ENCODE data around the gene EI24. TPM values are rescaled to one million over a fixed set of nuclear protein-coding genes. Genes with fewer than 3 reads are reported as not detected.

Gene EI24
- polyA plus RNA-seq, 1 of the 3 experiments (the other 2 are of a cell fraction): 85.5 TPM

DNA sequence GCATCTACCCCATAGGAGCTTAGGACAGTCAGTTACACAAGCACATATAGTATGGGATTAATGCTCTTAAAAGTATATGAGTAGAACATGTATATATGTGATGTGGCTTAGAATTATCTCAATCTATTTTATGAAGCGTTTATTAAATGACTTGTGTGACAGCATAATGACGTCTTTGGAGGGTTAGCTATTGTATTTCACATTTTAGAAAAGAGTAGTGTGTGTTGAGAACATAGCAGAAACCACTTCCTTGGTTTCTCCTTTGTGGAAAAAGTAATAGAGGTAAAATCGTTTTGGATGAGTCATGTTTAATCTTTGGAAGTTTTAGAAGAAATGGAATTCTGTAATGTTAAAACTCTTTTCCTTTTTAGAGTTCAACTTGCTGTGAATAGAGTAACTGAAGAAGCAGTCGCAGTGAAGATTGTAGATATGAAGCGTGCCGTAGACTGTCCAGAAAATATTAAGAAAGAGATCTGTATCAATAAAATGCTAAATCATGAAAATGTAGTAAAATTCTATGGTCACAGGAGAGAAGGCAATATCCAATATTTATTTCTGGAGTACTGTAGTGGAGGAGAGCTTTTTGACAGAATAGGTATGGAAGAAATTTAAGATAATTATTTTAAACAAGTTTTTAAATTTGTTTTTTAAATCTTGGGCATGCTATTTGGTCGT lies 58.1 kb downstream of the EI24 start:
- Histone ChIP-seq H3K9me2 (no peaks in the 10 kb centered on the region), H3K9ac (peak overlapping the region; percentile 78), H3K9me3 (no peaks in the 10 kb centered on the region), H4K20me1 (ENCODE audit: insufficient read depth) (no peaks in the 10 kb centered on the region), H2AFZ (ENCODE audit: low read depth) (peak overlapping the region; percentile 80), H3K27ac (ENCODE audit: low read depth in 2 of 2, low read length in 1 of 2) (peak overlapping the region; percentile 92 to 97), H3K4me3 (ENCODE audit: low read depth in 2 of 2, low read length in 1 of 2) (peak overlapping the region; percentile 77 to 79), H3F3A (replicated peaks; ENCODE audit: insufficient read depth) (peaks cover 39% of the 10 kb centered on the region), H3K27me3 (ENCODE audit: insufficient read depth) (no peaks in the 10 kb centered on the region), H3K36me3 (replicated peaks in 1 of 2; ENCODE audit: control insufficient read depth in 1 of 2, insufficient read depth in 2 of 2, low read length in 1 of 2) (peaks cover 13 to 30% of the 10 kb centered on the region in 2 experiments), H3K4me1 (ENCODE audit: control insufficient read depth in 1 of 2, insufficient read depth in 2 of 2, low read depth in 1 of 2, low read length in 1 of 2) (peaks cover 4 to 11% of the 10 kb centered on the region in 2 experiments; a peak in 3 of 4 replicates), H3K4me2 (peak overlapping the region; percentile 88), H3K79me2 (ENCODE audit: insufficient read depth) (peaks cover 45% of the 10 kb centered on the region)
- TF ChIP-seq TCF12 (IDR thresholded peaks at IDR 0.05) (no peak), CTCF (IDR thresholded peaks at IDR 0.05) (no peak), YY1 (IDR thresholded peaks at IDR 0.05; ENCODE audit: low read depth) (no peak), MAX (IDR thresholded peaks at IDR 0.05; ENCODE audit: low read depth) (no peak), RCOR1 (IDR thresholded peaks at IDR 0.05; ENCODE audit: low read length) (no peak), FOXJ3 (CRISPR knock-in tag; IDR thresholded peaks at IDR 0.05) (no peak), EP300 (IDR thresholded peaks at IDR 0.05; ENCODE audit: borderline replicate concordance in 1 of 2, low read depth in 1 of 2, low read length in 1 of 2) (no peak), RFX5 (IDR thresholded peaks at IDR 0.05; ENCODE audit: low read length) (no peak), GABPA (IDR thresholded peaks at IDR 0.05; ENCODE audit: low read depth) (no peak), GATA2 (CRISPR knock-in tag; IDR thresholded peaks at IDR 0.05) (no peak), FOSL2 (IDR thresholded peaks at IDR 0.05; ENCODE audit: borderline replicate concordance, low read depth) (no peak)
- ChIA-PET POLR2A (interaction anchor here (0.7 kb wide), 1 partner anchor 35 kb away, joined by 4 read pairs; the partner anchor contains the start of gene STT3A), CTCF (interaction anchor here (0.9 to 1.5 kb wide), 5 partner anchors 11 to 254 kb away, joined by 3 to 6 read pairs (median 3); no protein-coding TSS in a partner anchor)
- 38% methylated on average over 7 of the region's 7 CpGs for WGBS (ENCODE audit: low lambda C conversion rate)
- no peak for DNase-seq

Small RNA genes lying within 50 kb of the gene (small RNA-seq; reads per million reads assigned to genes)
- 0 reads per million in 7 experiments for gene RNU6-1156P

Other genes with a start within 250 kb of the EI24 start
- 8.3 and 9.7 TPM in 2 replicates for gene FEZ1, start 73.2 kb upstream of the EI24 start, polyA plus RNA-seq (2012; rRNA removed)
- 101 and 156 TPM in 2 replicates for gene STT3A, start 23.4 kb downstream of the EI24 start, polyA plus RNA-seq (2012; rRNA removed)
- gene CHEK1, start 55.7 kb downstream of the EI24 start, polyA plus RNA-seq (2012; rRNA removed): 12.1 and 14.8 TPM in 2 replicates
- gene ACRV1, start 111.4 kb downstream of the EI24 start, polyA plus RNA-seq (2012; rRNA removed): not detected in 2 replicates
- not detected in 2 replicates for gene PATE1, start 176.8 kb downstream of the EI24 start, polyA plus RNA-seq (2012; rRNA removed)
- 0.06 and 0.07 TPM in 2 replicates for gene PATE2, start 209.4 kb downstream of the EI24 start, polyA plus RNA-seq (2012; rRNA removed)
- gene PATE3, start 218.7 kb downstream of the EI24 start, polyA plus RNA-seq (2012; rRNA removed): not detected in 2 replicates

Measured in SK-N-SH (cell line).